GM03348 (cell line): ENCODE measurements around the gene TRAM2.

Experiments used
- DNase-seq: peaks from one replicate; pipeline ENCODE4 v3.0.0; 2012; ENCODE audit warnings: low spot score

Gene TRAM2, protein sequence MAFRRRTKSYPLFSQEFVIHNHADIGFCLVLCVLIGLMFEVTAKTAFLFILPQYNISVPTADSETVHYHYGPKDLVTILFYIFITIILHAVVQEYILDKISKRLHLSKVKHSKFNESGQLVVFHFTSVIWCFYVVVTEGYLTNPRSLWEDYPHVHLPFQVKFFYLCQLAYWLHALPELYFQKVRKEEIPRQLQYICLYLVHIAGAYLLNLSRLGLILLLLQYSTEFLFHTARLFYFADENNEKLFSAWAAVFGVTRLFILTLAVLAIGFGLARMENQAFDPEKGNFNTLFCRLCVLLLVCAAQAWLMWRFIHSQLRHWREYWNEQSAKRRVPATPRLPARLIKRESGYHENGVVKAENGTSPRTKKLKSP

DNA sequence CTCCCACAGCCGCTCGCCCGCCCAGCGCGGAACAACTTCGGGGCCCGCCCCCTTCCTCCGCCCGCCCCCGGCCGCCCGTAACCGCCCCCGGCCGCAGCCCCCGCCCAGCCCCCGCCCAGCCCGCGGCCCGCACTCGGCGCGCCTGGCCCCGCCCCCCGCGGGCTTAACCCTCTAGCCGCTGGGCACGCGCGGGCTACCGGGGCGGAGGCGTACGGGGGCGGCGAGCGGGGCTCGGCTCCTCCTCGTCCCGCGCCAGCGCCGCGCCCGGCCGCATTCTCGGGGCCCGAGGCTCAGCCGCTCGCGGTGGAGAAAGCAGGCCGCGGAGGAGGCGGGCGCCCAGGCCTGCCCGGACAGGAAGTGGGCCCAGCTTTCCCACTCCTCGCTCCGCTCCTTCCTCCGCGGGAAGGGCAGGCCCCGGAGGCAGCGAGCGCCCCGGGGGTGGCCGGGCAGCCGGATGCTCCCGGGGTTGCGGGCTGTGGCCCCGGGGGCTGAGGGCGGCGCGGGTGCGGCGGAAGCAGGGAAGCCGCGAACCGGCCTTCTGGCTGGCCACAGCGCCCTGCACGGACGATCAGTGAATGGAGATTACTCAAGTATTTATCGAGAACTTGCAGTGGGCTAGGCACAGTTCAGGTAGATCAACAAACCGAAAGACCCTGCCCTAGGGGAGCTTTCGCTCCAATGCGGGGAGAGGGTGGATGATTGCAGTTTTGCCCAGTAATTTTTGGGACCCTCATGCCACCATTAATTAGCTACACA, at the start of gene TRAM2:
Gene TRAM2, minus strand, starts transcription at position 39 of the 756 bp plus-strand sequence. CDS start 145 bp downstream, outside the sequence.
- peak; percentile 96 for DNase-seq

DNA sequence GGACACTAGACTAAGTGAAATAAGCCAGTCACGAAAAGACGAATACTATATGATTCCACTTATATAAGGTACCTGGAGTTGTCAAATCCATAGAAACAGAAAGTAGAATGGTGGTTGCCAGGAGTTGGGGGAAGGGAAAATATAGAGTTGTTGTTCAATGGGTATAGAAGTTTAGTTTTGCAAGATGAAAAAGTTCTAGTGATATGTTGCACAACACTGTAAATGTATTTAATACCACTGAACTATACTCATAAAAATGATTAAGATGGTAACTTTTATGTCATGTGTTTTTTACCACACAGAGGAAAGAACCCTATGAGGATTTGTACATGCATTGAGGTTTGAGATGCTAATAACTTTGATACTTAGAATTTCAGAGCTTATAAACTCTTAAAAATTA, 46.0 kb upstream of the TRAM2 start:
- DNase-seq = no peak

DNA sequence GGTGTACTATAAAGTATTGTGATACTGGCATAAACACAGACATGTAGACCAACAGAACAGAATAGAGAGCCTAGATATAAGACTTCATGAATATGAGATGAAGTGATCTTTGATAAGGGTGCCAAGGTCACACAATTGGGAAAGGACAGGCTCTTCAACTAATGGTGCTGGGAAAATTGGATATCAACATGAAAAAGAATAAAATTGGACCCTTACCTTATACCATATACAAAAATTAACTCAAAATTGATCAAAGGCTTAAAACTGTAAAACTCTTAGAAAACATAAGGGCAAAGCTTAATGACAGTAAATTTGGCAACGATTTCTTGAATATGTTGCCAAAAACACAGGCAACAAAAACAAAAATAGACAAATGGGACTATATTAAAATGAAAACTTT, 44.8 kb upstream of the TRAM2 start:
- no peak for DNase-seq

DNA sequence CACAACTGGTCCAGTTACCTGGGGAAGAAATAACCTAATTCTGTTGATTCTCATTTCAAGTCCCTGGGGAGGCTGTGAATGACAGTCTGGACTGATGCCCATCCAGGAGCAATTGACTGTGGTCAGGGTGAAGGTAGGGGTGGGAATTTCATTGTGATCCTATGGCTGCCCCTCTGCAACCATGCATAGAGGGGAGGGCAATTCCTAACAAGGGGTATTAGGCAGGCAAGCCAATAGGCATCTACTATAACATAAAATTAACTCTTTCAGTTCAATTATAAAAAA, 44.0 kb upstream of the TRAM2 start:
- no peak for DNase-seq

DNA sequence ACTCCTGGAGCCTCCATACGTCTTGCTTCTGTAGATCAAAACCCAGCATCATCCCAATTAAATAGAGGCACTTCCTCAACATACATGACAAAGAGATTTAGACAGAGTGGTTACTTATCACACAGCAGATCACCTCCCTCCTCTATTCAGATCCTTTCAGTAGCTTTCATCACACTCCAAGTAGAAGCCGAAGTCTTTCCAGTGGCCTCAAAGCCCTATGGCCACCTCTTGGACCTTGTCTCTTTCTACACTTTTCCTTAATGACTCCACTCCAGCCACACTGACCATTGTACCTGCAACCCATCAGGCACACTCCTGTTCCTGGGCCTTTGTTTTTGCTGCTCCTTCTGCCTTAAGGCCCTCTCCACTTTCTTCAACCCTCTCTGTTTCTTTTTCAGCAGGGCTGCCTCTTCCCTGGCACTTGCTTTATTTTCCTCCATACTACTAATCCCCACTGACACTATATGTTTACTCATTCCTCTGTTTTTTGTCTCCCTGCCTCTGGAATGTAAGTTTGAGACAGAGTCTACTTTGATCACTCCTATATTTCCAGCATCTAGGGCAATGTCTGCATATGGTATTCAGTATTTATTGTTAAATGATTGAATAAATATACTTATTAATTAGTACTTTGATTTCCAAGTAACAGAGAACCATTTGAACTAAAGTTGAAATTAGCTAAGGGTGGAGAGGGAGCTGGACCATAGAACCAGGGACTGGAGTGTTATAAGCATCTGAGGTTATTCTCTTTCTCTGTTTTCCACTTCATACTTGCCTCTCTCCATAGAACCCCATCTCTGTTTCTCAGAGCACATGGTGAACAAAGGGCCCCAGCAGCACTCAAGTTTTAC, 43.4 kb upstream of the TRAM2 start:
- no peak for DNase-seq

DNA sequence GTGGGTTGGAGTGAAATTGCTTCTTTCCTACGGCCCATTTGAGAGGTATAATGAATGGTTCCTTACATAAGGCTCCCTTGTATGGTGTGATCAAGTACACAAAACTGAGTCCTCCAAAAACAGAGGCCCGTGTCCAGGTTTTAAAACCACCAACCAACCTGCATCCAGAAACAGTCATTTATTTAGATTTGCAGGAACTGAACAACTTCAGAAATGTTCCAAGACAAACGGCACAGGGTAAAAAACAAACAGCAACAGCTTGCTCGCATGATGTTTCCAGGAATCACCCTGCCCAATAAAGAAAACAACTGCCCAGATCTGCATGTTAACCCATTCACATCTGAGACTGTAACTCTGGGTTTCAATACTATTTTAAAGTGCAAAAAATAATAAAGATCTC, 40.2 kb upstream of the TRAM2 start:
- DNase-seq = no peak

DNA sequence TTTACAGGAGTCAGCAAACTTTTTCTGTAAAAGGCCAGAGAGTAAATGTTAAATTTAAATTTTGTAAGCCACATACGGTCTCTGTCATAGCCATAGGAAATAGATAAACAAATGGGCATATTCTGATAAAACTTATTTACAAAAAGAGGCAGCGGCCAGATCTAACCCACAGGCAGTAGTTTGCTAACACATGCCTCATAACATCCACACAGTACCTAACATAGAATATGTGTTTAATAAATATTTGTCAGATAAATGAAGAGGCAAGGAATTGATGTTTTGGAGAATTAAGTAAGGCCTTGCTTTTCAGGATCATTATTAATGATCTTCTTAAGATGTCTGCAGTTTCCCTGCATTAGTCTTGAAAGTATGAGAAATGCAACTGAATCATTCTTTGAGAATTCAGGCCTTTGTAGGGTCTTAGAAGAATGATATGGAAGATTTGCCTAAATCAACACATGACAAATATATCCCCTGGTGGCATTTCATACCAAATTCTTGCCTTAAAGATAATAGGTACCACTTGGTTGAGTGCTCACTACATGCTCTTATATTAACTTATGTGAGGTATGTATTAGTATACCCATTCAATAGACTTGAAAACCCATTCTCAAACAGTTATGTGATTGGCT, 39.3 kb upstream of the TRAM2 start:
- DNase-seq = no peak

DNA sequence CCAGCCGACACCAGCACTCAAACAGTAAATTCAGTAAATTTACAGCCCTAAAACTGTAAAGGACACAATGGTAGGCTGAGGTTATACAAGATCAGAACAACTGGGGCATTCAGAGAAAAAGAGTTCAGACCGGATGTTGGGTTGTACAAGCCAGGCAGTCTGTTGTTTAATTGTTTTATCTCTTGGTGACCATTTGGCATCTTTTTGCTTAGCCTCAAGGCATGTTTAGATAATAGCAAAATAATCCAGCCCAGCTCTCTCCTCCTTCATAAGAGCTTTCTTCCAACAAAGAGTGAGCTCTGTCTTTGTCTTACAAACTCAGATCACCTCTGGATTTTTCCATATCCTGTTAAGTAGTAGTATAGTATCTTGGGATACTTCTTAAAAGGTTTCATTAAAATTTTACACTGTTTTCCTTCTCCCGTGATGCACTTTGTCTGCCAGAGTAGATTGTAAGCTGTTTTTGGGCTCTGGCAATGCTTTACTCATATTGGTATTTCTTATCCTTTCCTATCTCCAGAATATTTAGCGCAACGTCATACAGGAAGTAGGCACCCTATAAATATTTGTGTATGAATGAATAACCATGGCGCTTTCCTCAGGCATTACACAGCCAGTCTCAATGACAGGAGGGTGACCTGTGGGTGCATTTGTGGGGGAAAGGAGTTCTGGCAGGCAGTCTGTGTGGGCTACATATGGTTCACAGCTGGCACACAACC, 35.6 kb upstream of the TRAM2 start:
- DNase-seq = no peak

DNA sequence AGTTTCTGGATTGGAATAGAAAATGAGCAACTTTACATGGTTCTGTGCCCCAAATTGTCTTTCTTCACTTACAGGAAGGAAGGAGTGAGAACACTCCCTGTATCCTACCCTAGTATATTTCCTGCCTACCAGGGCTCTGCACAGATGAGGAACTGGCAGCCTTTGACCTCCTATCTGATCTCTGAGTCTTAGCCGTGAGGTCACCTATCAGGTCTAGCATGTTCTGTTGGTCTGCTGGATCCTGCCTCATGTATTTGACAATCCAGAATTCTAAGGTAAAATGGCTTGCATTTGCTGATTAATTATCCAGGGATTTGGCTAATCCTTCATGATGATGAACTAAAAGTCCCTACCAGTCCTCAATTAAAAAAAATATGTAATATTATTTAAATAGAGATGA, 35.0 kb upstream of the TRAM2 start:
- DNase-seq = no peak

DNA sequence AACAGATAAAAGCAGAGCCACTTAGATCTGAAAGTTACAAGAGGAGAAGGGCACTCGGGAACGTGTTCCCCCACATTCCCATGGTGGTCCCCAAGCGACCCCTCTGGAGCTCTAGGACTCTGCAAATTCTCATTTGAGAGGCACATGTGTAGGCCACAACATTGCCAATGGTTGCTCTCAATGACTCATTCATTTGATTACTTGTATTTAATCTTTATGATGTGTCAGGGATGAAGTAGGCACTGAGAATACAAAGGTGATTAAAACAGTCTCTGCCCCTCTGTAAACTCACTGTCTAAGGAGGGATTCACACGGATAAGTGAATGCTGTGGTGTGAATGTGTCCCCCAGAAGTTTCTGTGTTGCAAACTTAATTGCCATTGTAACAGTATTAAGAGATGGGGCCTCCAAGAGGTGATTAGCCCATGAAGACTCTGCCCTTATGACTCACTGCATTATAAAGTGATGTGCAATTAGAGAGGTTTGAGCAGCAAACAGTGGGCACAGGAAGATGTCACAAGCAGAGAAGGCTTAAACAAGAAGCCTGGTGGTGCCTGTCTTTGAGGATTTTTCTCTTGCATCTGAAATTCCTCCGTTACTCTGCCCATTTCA, 34.0 kb upstream of the TRAM2 start:
- peak; percentile 8 for DNase-seq

DNA sequence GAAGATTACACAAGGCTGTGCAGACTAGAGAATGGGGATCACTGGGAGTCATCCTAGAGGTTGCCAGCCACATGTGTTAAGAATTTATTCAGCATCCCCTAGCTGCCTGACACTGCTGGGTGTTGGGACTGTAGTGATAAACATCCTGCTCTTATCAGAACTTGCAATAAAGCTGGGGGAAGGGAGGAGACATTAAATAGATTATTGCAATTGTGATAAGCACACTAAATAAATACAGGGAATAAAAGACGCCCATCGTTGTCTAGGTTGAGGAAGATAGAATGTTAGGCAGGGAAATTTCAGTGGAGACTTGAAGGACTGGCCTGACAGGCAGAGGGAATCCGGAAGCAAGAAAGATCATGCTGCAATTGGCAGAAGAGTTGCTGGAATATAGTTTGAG, 33.2 kb upstream of the TRAM2 start:
- no peak for DNase-seq

DNA sequence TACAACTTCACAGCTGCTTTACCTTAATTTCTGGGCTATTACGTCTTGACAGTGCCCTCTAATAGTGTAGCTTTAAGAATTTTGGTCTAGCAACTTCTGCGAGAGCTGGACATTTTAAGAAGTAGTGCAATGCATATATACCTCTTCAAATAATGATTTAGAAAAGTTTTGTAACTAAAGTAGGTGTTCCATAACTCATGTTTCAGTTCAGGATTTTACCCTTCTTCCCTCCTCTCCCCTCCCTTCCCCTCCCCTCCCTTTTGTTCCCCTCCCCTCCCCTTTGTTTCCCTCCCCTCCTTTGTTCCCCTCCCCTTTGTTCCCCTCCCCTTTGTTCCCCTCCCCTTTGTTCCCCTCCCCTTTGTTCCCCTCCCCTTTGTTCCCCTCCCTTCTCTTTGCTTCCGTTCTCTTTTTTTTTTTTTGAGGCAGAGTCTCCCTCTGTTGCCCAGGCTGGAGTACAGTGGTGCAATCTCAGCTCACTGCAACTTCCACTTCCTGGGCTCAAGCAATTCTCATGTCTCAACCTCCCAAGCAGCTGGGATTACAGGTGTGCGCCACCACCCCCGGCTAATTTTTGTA, 28.8 kb upstream of the TRAM2 start:
- DNase-seq = no peak

DNA sequence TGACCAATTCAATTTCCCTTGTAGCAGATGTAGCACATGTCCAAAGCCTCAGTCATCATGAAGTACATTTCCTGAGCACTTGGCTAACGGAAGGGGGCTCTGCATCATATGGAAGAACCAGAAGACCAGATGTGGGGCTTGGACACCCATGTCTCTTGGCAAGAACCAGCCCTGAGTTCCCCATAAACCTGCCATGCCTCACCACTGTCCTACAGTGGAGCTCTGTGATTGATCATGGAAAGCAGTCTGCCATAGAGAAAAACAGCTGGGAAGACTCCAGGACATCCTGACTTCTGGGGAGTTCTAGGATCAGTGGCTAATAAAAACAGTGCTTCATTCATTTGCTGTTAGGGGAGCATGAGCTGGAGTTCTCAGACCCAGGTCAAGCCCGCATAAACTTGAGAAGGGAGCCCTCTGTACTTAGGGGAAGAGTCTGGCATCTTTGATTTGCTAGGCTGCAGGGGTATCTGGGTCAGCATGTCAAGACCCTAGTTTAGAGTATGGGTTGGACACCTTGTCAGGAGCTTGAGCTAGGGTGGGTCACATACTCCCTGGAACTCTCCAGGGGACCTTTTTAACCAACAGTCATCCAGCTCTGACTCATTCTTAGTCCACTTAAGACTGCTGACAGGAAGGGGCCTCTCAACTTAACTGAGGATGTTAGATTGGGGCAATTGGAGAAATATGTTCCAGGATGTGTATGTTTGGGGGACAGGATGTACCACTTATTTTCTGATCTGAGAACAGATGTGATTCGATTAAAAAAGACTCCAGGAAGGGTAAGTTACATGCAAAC, 26.3 kb upstream of the TRAM2 start:
- peak; percentile 50 for DNase-seq

DNA sequence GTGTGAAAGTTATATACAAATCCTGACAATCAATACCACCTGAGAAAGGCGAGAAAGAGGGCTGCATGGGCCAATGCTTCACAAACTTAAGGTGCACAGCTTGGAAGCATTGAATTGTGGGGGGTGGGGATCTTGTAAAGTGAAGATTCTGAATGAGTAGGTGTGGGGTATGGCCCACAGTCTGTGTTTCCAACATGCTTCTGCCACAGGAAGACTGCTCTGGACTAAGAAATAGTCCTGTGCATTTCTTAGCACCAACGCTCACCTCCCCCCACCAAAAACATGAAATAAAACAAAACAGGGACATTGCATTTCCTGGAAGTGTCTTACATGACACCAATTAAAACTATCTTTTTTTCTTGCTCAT, 21.9 kb upstream of the TRAM2 start:
- no peak for DNase-seq

DNA sequence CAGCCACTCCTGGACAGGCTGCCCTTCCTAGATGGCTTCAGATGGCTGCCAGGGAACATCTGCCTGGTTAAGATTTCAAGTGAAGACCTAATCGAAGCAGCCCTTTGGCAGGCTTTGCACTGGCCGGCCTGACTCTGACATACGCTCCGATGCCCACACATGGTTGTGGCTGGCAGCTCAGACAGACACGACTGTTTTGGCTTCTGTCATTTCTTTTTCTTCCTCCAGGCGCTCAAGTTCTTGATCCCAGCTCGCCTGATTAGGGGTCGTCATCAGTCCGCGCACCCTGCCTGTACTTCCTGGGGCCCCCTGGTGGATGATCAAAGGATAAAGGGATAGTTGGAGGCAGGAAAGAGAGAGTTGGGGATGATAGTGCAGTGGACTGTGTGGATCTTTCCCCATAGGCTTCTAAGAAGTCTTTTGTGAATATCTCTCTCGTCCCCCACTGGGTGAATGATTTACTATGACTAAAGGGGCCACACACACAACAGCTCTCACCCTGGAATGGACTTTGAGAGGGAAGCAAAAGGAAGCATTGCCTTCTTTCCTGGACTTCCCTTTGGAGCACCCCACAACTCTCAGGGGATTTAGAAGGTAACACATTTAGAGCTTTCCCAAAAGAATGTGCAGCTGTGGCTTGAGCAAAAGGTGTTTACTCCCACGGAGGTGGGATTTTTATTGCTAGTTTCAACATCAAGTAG, 21.4 kb upstream of the TRAM2 start:
- DNase-seq = peak; percentile 87

DNA sequence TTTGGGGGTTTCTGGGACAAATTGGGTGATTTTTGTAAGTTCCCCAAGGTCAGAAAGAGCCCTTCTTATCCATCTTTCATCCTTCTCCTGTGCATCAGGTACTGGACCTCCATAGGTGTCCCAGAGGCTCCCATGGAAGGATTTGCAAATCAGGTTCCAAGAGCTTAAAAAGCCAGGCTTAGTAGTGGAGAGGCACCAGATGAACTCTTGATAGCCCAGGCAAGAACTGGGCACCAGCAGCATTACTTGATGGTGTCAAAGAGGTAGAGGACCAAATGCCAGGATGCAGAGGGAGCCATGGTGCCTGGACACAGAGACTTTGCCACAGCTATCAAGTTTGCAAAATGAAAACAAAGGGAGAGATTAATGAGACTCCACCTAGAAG, 20.9 kb upstream of the TRAM2 start:
- no peak for DNase-seq

DNA sequence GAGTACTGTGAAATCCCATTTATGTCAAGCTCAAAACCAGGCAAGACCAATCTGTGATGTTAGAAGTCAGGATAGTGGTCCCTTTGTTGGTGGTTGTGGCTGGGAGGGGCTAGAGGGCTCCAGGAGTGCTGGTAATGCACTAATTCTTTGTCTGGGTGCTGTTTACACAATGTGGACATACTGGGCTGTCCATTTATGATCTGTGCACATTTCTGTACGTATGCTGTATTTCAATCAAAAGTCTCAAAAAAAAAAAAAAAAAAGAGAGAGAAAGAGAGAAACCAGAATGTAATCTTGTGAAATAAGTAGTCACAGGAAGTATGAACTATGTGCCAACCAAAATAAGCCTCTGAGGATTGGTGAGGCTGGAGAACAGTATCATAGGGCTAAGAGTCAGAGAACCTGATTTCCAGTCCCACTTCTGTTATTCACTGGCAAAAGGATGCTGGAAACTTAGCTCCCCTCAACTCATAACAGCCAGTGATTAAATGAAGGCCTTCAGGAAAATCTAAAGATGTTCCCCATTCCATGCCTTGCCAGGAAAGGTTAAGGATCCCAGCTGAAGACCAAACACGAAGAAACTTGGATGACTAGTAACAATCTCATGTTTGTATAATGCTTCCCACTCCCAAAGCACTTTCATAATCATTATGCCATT, 19.6 kb upstream of the TRAM2 start:
- DNase-seq = peak; percentile 68

DNA sequence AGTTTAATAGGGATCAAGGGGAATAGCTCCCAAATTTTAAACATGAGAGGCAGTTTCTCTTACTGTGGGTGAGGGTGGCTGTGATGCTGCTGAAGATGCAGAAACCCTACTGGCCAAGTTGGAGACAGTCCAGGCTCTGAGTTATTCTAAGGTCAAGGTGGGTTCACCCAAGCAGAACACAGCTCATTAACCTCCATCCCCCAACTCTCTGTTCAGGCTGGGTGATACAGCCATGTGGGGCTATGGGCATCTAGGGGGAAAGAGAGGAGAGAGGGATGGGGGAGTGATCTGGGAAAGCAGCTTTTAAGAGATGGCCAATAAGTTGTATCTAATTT, 18.9 kb upstream of the TRAM2 start:
- no peak for DNase-seq
